ENCODE results near the gene ADK.

DNA sequence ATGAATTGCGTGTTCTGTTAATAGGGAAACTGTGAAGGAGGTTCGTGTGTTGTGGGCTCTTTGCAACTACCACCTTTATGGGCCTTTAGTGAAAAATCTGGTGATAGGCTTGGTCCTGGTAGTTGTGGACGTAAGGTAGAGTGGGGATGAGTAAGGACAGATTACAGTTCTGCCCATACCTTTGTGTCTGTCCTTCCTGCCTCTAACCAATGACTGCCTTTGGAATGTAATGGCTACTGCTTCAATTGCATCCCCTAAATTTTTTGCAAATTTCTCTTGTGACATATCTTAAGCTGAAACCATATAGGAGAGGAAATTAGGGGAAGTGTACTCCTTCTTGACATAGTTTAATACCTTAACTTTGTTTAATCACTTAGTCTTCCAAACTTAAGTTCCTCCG lies 82.3 kb downstream of the ADK start:
- TF ChIP-seq POLR2AphosphoS5 (IDR thresholded peaks at IDR 0.05; ENCODE audit: low read depth, low read length) (no peak), TAF1 (IDR thresholded peaks at IDR 0.05; ENCODE audit: borderline replicate concordance, insufficient read depth, low read length) (no peak), SIN3A (IDR thresholded peaks at IDR 0.05; ENCODE audit: borderline replicate concordance, insufficient read depth, low read length) (no peak), FOXP2 (optimal IDR thresholded peaks at IDR 0.05; ENCODE audit: borderline replicate concordance, extremely low read depth, extremely low read length, insufficient read depth) (no peak)
- TF ChIP-seq, protein P1, sequence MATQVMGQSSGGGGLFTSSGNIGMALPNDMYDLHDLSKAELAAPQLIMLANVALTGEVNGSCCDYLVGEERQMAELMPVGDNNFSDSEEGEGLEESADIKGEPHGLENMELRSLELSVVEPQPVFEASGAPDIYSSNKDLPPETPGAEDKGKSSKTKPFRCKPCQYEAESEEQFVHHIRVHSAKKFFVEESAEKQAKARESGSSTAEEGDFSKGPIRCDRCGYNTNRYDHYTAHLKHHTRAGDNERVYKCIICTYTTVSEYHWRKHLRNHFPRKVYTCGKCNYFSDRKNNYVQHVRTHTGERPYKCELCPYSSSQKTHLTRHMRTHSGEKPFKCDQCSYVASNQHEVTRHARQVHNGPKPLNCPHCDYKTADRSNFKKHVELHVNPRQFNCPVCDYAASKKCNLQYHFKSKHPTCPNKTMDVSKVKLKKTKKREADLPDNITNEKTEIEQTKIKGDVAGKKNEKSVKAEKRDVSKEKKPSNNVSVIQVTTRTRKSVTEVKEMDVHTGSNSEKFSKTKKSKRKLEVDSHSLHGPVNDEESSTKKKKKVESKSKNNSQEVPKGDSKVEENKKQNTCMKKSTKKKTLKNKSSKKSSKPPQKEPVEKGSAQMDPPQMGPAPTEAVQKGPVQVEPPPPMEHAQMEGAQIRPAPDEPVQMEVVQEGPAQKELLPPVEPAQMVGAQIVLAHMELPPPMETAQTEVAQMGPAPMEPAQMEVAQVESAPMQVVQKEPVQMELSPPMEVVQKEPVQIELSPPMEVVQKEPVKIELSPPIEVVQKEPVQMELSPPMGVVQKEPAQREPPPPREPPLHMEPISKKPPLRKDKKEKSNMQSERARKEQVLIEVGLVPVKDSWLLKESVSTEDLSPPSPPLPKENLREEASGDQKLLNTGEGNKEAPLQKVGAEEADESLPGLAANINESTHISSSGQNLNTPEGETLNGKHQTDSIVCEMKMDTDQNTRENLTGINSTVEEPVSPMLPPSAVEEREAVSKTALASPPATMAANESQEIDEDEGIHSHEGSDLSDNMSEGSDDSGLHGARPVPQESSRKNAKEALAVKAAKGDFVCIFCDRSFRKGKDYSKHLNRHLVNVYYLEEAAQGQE (IDR thresholded peaks at IDR 0.05; ENCODE audit: insufficient read depth in 1 of 2, low read depth in 2 of 2, low read length in 2 of 2): no peak
